Liver (tissue), 9 donors: Measurements from ENCODE around the gene EIF2AK3. TPM values are rescaled to one million over a fixed set of nuclear protein-coding genes. Genes with fewer than 3 reads are reported as not detected.

Experiments
- DNase-seq: peaks from one replicate; pipeline ENCODE4 v3.0.0-alpha.2; 2017; ENCODE audit warnings: low spot score
- H3K27ac ChIP-seq, 2 donors: one replicate each; pipeline ENCODE4 v1.7.0; 2013; ENCODE audit warnings: inconsistent platforms in 2 of 2, low read length in 2 of 2, control low read depth in 1 of 2, low read depth in 1 of 2, mild to moderate bottlenecking in 1 of 2
- H3K27me3 ChIP-seq, 4 donors: one replicate each; pipeline versions ENCODE4 v1.6.1 to v1.7.0; 2013; ENCODE audit warnings: low read length in 3 of 4, inconsistent platforms in 1 of 4, mild to moderate bottlenecking in 1 of 4, moderate library complexity in 1 of 4; ENCODE audit not compliant: control insufficient read depth in 4 of 4, insufficient read depth in 4 of 4
- H3K36me3 ChIP-seq, 4 donors: one replicate each; pipeline versions ENCODE4 v1.6.1 to v1.7.0; 2013; ENCODE audit warnings: low read length in 3 of 4, mild to moderate bottlenecking in 3 of 4, low read depth in 1 of 4, moderate library complexity in 1 of 4; ENCODE audit not compliant: control insufficient read depth in 4 of 4, insufficient read depth in 3 of 4
- H3K4me1 ChIP-seq, 4 donors: one replicate each; pipeline versions ENCODE4 v1.6.1 to v1.7.0; 2013; ENCODE audit warnings: low read length in 3 of 4, mild to moderate bottlenecking in 3 of 4, moderate library complexity in 1 of 4; ENCODE audit not compliant: control insufficient read depth in 4 of 4, insufficient read depth in 4 of 4
- H3K4me3 ChIP-seq, 3 donors: one replicate each; pipeline versions ENCODE4 v1.6.1 to v1.7.0; 2013; ENCODE audit warnings: low read length in 3 of 3, control low read depth in 1 of 3, low read depth in 1 of 3, mild to moderate bottlenecking in 1 of 3
- H3K9ac ChIP-seq, 2 donors: one replicate each; pipeline ENCODE4 v1.7.0; 2013; ENCODE audit warnings: low read length in 2 of 2, mild to moderate bottlenecking in 2 of 2, moderate library complexity in 2 of 2, control low read depth in 1 of 2, low read depth in 1 of 2
- H3K9me3 ChIP-seq, 4 donors: one replicate each; pipeline versions ENCODE4 v1.6.1 to v1.7.0; 2013; ENCODE audit warnings: low read length in 3 of 4; ENCODE audit not compliant: control insufficient read depth in 4 of 4
- EGR1 ChIP-seq, 2 donors: IDR thresholded peaks; 2 replicates each; pipeline ENCODE4 v1.6.1; 2016 to 2018; ENCODE audit warnings: antibody characterized with exemption in 2 of 2, low read depth in 2 of 2
- FOXA1 ChIP-seq: IDR thresholded peaks from 2 replicates; pipeline ENCODE4 v1.6.1; 2016; ENCODE audit warnings: antibody characterized with exemption
- FOXA2 ChIP-seq: IDR thresholded peaks from 2 replicates; pipeline ENCODE4 v1.6.1; 2016; ENCODE audit warnings: antibody characterized with exemption
- HNF4A ChIP-seq, 2 donors: conservative IDR thresholded peaks; 2 replicates each; pipeline ENCODE4 v1.6.1; 2016; ENCODE audit warnings: antibody characterized with exemption in 2 of 2, mild to moderate bottlenecking in 2 of 2
- HNF4G ChIP-seq: IDR thresholded peaks from 2 replicates; pipeline ENCODE4 v1.6.1; 2016; ENCODE audit warnings: antibody characterized with exemption
- JUND ChIP-seq, 2 donors: IDR thresholded peaks; 2 replicates each; pipeline ENCODE4 v1.6.1; 2016; ENCODE audit warnings: antibody characterized with exemption in 2 of 2
- RAD21 ChIP-seq, 2 donors: IDR thresholded peaks; 2 replicates each; pipeline ENCODE4 v1.6.1; 2016; ENCODE audit warnings: antibody characterized with exemption in 2 of 2, mild to moderate bottlenecking in 2 of 2
- REST ChIP-seq: IDR thresholded peaks from 2 replicates; pipeline ENCODE4 v1.6.1; 2016; ENCODE audit warnings: antibody characterized with exemption, mild to moderate bottlenecking
- RXRA ChIP-seq, 2 donors: IDR thresholded peaks; 2 replicates each; pipeline ENCODE4 v1.6.1; 2017 to 2018; ENCODE audit warnings: antibody characterized with exemption in 2 of 2, mild to moderate bottlenecking in 1 of 2
- SP1 ChIP-seq: IDR thresholded peaks from 2 replicates; pipeline ENCODE4 v1.6.1; 2018; ENCODE audit warnings: antibody characterized with exemption, mild to moderate bottlenecking
- TAF1 ChIP-seq: conservative IDR thresholded peaks from 2 replicates; pipeline ENCODE4 v1.6.1; 2016; ENCODE audit warnings: antibody characterized with exemption, mild to moderate bottlenecking
- YY1 ChIP-seq: IDR thresholded peaks from 2 replicates; pipeline ENCODE4 v1.6.1; 2016; ENCODE audit warnings: antibody characterized with exemption, mild to moderate bottlenecking
- ZBTB33 ChIP-seq: IDR thresholded peaks from 2 replicates; pipeline ENCODE4 v1.6.1; 2016; ENCODE audit warnings: antibody characterized with exemption
- WGBS: extraction: QIAGEN DNeasy Blood & Tissue Kit; methylation state at CpG from one replicate; pipeline ENCODE4 v1.1.7; 2013; 5-methylcytosine and 5-hydroxymethylcytosine counted together
- polyA plus RNA-seq, 2 donors: library from polyadenylated mRNA; stranded (reverse) in 1 of 2; unstranded in 1 of 2; fragments of 200-250 nt in 1 of 2; fragments of >200 nt in 1 of 2; fragmentation: Nextera tagmentation in 1 of 2; extraction: Ambion mirVana in 1 of 2; gene quantifications; one replicate each; pipeline versions ENCODE4 v1.2.1 to v1.2.3, GENCODE V29; 2013 to 2015
- total RNA-seq, 2 donors: library from RNA; depleted of rRNA; stranded (reverse); fragments of >200 nt; gene quantifications; one replicate each; pipeline ENCODE4 v1.2.3, GENCODE V29; 2014
- TF ChIP-seq, protein P1 (sequence below): IDR thresholded peaks from 2 replicates; pipeline ENCODE4 v1.6.1; 2016; ENCODE audit warnings: antibody characterized with exemption
- TF ChIP-seq, protein P2 (sequence below): IDR thresholded peaks from 2 replicates; pipeline ENCODE4 v1.6.1; 2016; ENCODE audit warnings: antibody characterized with exemption
- TF ChIP-seq, protein P3 (sequence below): fragments of 150-350 bp; IDR thresholded peaks from 2 replicates; pipeline ENCODE4 v1.5.1; 2017; ENCODE audit warnings: improper control_type of control experiment, low read depth, low read length; ENCODE audit not compliant: missing input control
- donor health status: healthy.
- donor health status: healthy.
- donor health status: healthy.
- donor health status: healthy.
- donor health status: healthy.

The EIF2AK3 gene
- total and polyA plus RNA-seq, 4 donors, result 2.9 to 31.5 (median 9.2) TPM

- peak overlapping the region in 1 of 2 donors; percentile 21 for H3K27ac ChIP-seq
- H3K9ac ChIP-seq, result no peak overlapping the region
- H3K4me3 ChIP-seq, result no peak overlapping the region
- 84% methylated on average over 2 of the region's 2 CpGs for WGBS
- DNase-seq, result no peak
- no peaks in the 10 kb centered on the region for H3K9me3 ChIP-seq
- no peaks in the 10 kb centered on the region for H3K27me3 ChIP-seq
- H3K4me1 ChIP-seq, result peaks cover 0 to 4% (median 3%) of the 10 kb centered on the region in 4 donors
- TF ChIP-seq TAF1, result no peak
- peaks cover 0 to 1% (median 0%) of the 10 kb centered on the region in 4 donors for H3K36me3 ChIP-seq
These were observed 26.0 kb downstream of the EIF2AK3 start for GRCh38 chr2:88601286-88601685.

- TF ChIP-seq HNF4G, result no peak
- TF ChIP-seq REST, result no peak
- no peak for TF ChIP-seq FOXA1
- TF ChIP-seq, protein P1, sequence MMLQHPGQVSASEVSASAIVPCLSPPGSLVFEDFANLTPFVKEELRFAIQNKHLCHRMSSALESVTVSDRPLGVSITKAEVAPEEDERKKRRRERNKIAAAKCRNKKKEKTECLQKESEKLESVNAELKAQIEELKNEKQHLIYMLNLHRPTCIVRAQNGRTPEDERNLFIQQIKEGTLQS, result peak; percentile 48
- no peak for TF ChIP-seq RXRA (IDR thresholded peaks at IDR 0.05)
- no peak for TF ChIP-seq RAD21 (IDR thresholded peaks at IDR 0.05)
- TF ChIP-seq JUND (IDR thresholded peaks at IDR 0.05), result peak; percentile 84 to 90
- TF ChIP-seq YY1, result no peak
- WGBS, result 69% methylated on average over 4 of the region's 4 CpGs
- H3K9me3 ChIP-seq, result no peaks in the 10 kb centered on the region
- H3K9ac ChIP-seq, result no peak overlapping the region
- no peak overlapping the region for H3K4me3 ChIP-seq
- no peaks in the 10 kb centered on the region for H3K27me3 ChIP-seq
- peaks cover 0 to 3% (median under 1%) of the 10 kb centered on the region in 4 donors for H3K36me3 ChIP-seq
- peak overlapping the region; percentile 8 to 43 for H3K27ac ChIP-seq
- no peak for DNase-seq
- H3K4me1 ChIP-seq, result peaks cover 0 to 4% (median 3%) of the 10 kb centered on the region in 4 donors
These were observed 27.2 kb downstream of the EIF2AK3 start for GRCh38 chr2:88600038-88600465.

DNA sequence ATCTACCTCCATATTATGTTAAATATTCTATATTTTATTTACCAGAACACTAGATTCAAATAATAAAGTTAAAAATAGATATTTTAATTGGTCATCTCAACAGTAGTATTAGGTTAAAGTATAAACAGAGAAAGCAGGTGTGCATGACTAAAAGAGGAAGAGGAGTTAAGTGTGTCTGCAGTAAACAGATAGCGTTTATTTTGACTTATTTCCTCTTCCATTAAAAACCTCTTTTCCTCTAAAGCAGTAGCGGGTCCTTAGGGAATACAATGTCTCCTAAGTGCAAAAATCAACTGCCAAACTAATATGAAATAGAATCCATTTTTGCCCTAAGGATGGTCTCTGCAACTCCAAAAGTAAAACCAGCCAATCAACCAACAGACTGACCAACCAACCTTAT lies 27.7 kb downstream of the EIF2AK3 start:
- Histone ChIP-seq H3K36me3 (peaks cover 0 to 3% (median under 1%) of the 10 kb centered on the region in 4 donors), H3K27me3 (no peaks in the 10 kb centered on the region), H3K4me3 (no peak overlapping the region), H3K9me3 (no peaks in the 10 kb centered on the region), H3K27ac (peak overlapping the region; percentile 8 to 43), H3K9ac (no peak overlapping the region), H3K4me1 (peaks cover 0 to 4% (median 3%) of the 10 kb centered on the region in 4 donors)
- 75% methylated on average over 2 of the region's 2 CpGs for WGBS
- DNase-seq, result no peak
- TF ChIP-seq FOXA2 (no peak), TAF1 (no peak), SP1 (no peak), RAD21 (IDR thresholded peaks at IDR 0.05) (no peak), ZBTB33 (no peak), EGR1 (IDR thresholded peaks at IDR 0.05; ENCODE audit: low read depth in 2 of 2) (no peak), HNF4G (no peak), REST (no peak), RXRA (IDR thresholded peaks at IDR 0.05) (no peak), FOXA1 (no peak), HNF4A (conservative IDR thresholded peaks at IDR 0.05) (no peak)
- TF ChIP-seq, protein P2, sequence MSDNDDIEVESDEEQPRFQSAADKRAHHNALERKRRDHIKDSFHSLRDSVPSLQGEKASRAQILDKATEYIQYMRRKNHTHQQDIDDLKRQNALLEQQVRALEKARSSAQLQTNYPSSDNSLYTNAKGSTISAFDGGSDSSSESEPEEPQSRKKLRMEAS, result no peak
- TF ChIP-seq, protein P1, result no peak
- TF ChIP-seq, protein P3, sequence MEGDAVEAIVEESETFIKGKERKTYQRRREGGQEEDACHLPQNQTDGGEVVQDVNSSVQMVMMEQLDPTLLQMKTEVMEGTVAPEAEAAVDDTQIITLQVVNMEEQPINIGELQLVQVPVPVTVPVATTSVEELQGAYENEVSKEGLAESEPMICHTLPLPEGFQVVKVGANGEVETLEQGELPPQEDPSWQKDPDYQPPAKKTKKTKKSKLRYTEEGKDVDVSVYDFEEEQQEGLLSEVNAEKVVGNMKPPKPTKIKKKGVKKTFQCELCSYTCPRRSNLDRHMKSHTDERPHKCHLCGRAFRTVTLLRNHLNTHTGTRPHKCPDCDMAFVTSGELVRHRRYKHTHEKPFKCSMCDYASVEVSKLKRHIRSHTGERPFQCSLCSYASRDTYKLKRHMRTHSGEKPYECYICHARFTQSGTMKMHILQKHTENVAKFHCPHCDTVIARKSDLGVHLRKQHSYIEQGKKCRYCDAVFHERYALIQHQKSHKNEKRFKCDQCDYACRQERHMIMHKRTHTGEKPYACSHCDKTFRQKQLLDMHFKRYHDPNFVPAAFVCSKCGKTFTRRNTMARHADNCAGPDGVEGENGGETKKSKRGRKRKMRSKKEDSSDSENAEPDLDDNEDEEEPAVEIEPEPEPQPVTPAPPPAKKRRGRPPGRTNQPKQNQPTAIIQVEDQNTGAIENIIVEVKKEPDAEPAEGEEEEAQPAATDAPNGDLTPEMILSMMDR, result no peak
